ENCODE data around the gene ZNF892. TPM values are rescaled to one million over a fixed set of nuclear protein-coding genes. Genes with fewer than 3 reads are reported as not detected.

ZNF892 gene
- total RNA-seq, 2 experiments from 2014 or later = 0.82 to 1.1 TPM

DNA sequence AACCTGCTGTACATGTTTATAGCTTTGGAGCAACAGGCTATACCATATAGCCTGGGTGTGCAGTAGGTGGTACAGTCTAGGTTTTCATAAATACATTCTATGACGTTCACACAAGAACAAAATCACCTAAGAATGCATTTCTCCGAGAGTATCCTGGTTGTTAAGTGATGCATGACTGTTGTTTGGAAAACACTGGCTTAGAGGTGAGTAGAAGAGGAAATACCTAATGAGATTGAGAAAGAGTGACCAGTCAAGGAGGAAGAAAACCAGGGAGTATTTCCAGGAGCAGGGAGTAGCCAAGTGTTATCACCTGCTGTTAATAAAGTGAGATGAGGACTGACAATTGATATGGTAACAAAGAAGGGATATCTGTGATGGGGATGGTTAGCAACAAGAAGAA is 2.9 kb upstream of the ZNF892 start:
- H3K4me1 Mint-ChIP-seq (ENCODE audit: low read depth) = peaks cover 29% of the 10 kb centered on the region
- intact Hi-C loops (cut with DNase I, micrococcal nuclease) = loop anchor here in 1 of 2 experiments (2.0 kb wide), 1 partner anchor 122 kb away; no protein-coding TSS in a partner anchor

DNA sequence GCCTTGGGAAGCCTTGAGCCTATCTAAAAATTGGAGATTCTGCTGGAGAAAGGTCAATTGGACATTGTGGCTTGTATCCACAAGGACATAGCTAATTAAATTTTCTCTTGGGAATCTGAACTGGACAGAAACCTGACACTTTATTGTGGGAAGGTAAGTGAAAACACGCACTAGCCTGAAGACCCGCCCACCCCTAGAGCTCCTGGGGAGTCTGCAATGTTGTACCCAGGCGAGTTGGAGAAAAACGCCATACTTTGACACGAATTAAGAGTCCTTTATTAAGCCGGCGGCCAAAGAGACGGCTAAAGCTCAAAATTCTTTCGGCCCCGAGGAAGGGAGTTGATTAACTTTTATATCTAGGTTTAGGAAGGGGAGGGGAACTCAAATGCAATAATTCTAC is 1.2 kb upstream of the ZNF892 start:
- no peak overlapping the region for H3K27ac Mint-ChIP-seq

More for the DNA sequence above, 2.9 kb upstream of the ZNF892 start:
- TF ChIP-seq CTCF (IDR thresholded peaks at IDR 0.05) = no peak
- Histone ChIP-seq H3K36me3 (ENCODE audit: insufficient read depth, low read length) (peaks cover 4% of the 10 kb centered on the region), H3K27ac (ENCODE audit: low read depth in 1 of 2, low read length in 2 of 2) (no peak overlapping the region), H3K9me3 (ENCODE audit: control insufficient read depth in 1 of 2, insufficient read depth in 1 of 2, low read length in 2 of 2) (no peaks in the 10 kb centered on the region), H3K4me3 (ENCODE audit: low read length) (no peak overlapping the region), H3K4me1 (ENCODE audit: insufficient read depth, low read length) (peaks cover 17% of the 10 kb centered on the region), H3K27me3 (ENCODE audit: control insufficient read depth in 1 of 2, insufficient read depth in 2 of 2, low read length in 2 of 2) (no peaks in the 10 kb centered on the region)
- CTCF ChIA-PET = no interaction called here
- no peaks in the 10 kb centered on the region for H3K27me3 Mint-ChIP-seq
- no peak for DNase-seq
- peak overlapping the region; percentile 26 for H3K4me3 Mint-ChIP-seq
- POLR2A ChIA-PET = no interaction called here
- no peak for ATAC-seq (ENCODE audit: poor library complexity)
- peaks cover 36% of the 10 kb centered on the region for H3K36me3 Mint-ChIP-seq (ENCODE audit: low read depth)
- H3K9me3 Mint-ChIP-seq = peaks cover 3% of the 10 kb centered on the region
- H3K27ac Mint-ChIP-seq = no peak overlapping the region

DNA sequence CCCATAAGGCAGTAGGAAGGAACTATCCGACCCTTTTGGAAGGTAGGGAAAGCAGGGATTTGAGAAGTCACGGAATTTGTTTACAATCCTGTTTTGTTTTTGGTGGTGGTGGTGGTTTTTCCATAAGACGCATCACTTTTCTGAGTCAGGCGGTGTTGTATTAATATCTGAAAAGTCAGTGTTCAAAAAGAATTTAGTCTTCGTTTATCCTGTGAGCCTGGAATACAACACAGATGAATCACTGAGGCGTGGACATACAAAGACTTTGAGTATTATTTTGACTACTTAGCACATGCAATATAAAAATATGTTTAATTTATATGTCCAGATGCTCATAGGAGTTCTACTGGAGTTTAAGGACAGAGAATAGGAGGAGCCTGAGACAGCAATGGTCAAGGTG is 785 bp downstream of the ZNF892 start:
- Histone ChIP-seq H3K9me3 (ENCODE audit: control insufficient read depth in 1 of 2, insufficient read depth in 1 of 2, low read length in 2 of 2) (peaks cover 3 to 28% of the 10 kb centered on the region in 2 experiments), H3K4me3 (ENCODE audit: low read length) (peak overlapping the region; percentile 89), H3K27me3 (ENCODE audit: control insufficient read depth in 1 of 2, insufficient read depth in 2 of 2, low read length in 2 of 2) (no peaks in the 10 kb centered on the region), H3K4me1 (ENCODE audit: insufficient read depth, low read length) (peaks cover 17% of the 10 kb centered on the region), H3K27ac (ENCODE audit: low read depth in 1 of 2, low read length in 2 of 2) (no peak overlapping the region), H3K36me3 (ENCODE audit: insufficient read depth, low read length) (peaks cover 32% of the 10 kb centered on the region)
- ChIA-PET CTCF (no interaction called here), POLR2A (no interaction called here)
- H3K27ac Mint-ChIP-seq = peak overlapping the region; percentile 80
- H3K9me3 Mint-ChIP-seq = peaks cover 11% of the 10 kb centered on the region
- H3K36me3 Mint-ChIP-seq (ENCODE audit: low read depth) = peaks cover 72% of the 10 kb centered on the region
- intact Hi-C loops (cut with DNase I, micrococcal nuclease) = loop anchor here in 1 of 2 experiments (5.0 kb wide), 1 partner anchor 194 kb away; the partner anchor contains the start of gene FAHD2A
- DNase-seq = no peak
- H3K4me3 Mint-ChIP-seq = peak overlapping the region; percentile 95
- peaks cover 29% of the 10 kb centered on the region for H3K4me1 Mint-ChIP-seq (ENCODE audit: low read depth)
- no peak for ATAC-seq (ENCODE audit: poor library complexity)
- no peak for TF ChIP-seq CTCF (IDR thresholded peaks at IDR 0.05)
- H3K27me3 Mint-ChIP-seq = no peaks in the 10 kb centered on the region

More for the DNA sequence above, 1.2 kb upstream of the ZNF892 start:
- no peak for TF ChIP-seq CTCF (IDR thresholded peaks at IDR 0.05)
- H3K9me3 ChIP-seq (ENCODE audit: control insufficient read depth in 1 of 2, insufficient read depth in 1 of 2, low read length in 2 of 2) = peaks cover 0 to 8% of the 10 kb centered on the region in 2 experiments
- H3K36me3 Mint-ChIP-seq (ENCODE audit: low read depth) = peaks cover 52% of the 10 kb centered on the region
- H3K4me3 Mint-ChIP-seq = peak overlapping the region; percentile 95
- POLR2A ChIA-PET = interaction anchor here (0.8 kb wide), 1 partner anchor 196 kb away, joined by 3 read pairs; no protein-coding TSS in a partner anchor
- peaks cover 17% of the 10 kb centered on the region for H3K4me1 ChIP-seq (ENCODE audit: insufficient read depth, low read length)
- intact Hi-C loops (cut with DNase I, micrococcal nuclease) = loop anchor here in 1 of 2 experiments (2.0 to 5.0 kb wide), 3 partner anchors 41 to 196 kb away; partner anchors contain the start of genes FAHD2A and ZNF2
- no peaks in the 10 kb centered on the region for H3K27me3 Mint-ChIP-seq
- H3K36me3 ChIP-seq (ENCODE audit: insufficient read depth, low read length) = peaks cover 12% of the 10 kb centered on the region
- H3K4me3 ChIP-seq (ENCODE audit: low read length) = no peak overlapping the region
- CTCF ChIA-PET = no interaction called here
- H3K9me3 Mint-ChIP-seq = peaks cover 8% of the 10 kb centered on the region
- peaks cover 29% of the 10 kb centered on the region for H3K4me1 Mint-ChIP-seq (ENCODE audit: low read depth)
- ATAC-seq (ENCODE audit: poor library complexity) = no peak
- H3K27me3 ChIP-seq (ENCODE audit: control insufficient read depth in 1 of 2, insufficient read depth in 2 of 2, low read length in 2 of 2) = no peaks in the 10 kb centered on the region
- no peak overlapping the region for H3K27ac ChIP-seq (ENCODE audit: low read depth in 1 of 2, low read length in 2 of 2)
- no peak for DNase-seq
